Lower leg skin (tissue), 3 donors: ENCODE measurements around the gene THEMIS2.

ENCODE experiments used
- POLR2A ChIP-seq, 2 donors: fragments of 450-650 bp; IDR thresholded peaks; one replicate each; pipeline ENCODE4 v1.6.1; 2016 to 2017; ENCODE audit warnings: antibody characterized with exemption in 2 of 2, mild to moderate bottlenecking in 1 of 2, moderate library complexity in 1 of 2
- TF ChIP-seq, protein P1 (sequence below), 3 donors: fragments of 450-650 bp; IDR thresholded peaks; one replicate each; pipeline ENCODE4 v1.5.1; 2016; ENCODE audit warnings: antibody characterized with exemption in 3 of 3, mild to moderate bottlenecking in 3 of 3, moderate library complexity in 2 of 3

DNA sequence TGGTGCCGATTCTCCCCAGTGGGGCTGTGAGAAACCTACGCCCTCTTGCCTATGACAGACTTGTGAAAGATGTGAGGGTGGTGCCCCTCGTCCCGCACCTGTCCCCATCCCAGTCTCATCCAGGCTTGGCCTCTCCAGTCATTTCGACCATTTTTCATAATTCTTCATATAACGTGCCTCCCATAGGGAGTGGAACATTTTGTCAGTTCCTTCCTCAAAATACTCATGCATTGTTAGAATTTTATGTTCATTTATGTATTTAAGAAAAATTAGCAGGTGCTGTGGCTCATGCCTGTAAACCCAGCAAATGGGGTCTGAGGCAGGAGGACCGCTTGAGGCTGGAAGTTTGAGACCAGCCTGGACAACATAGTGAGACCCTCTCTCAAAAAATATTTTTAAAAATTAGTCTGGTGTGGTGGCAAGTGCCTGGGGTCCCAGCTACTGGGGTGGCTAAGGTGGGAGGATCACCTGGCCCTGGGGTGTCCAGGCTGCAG is 42.8 kb downstream of the THEMIS2 start:
- TF ChIP-seq, protein P1, sequence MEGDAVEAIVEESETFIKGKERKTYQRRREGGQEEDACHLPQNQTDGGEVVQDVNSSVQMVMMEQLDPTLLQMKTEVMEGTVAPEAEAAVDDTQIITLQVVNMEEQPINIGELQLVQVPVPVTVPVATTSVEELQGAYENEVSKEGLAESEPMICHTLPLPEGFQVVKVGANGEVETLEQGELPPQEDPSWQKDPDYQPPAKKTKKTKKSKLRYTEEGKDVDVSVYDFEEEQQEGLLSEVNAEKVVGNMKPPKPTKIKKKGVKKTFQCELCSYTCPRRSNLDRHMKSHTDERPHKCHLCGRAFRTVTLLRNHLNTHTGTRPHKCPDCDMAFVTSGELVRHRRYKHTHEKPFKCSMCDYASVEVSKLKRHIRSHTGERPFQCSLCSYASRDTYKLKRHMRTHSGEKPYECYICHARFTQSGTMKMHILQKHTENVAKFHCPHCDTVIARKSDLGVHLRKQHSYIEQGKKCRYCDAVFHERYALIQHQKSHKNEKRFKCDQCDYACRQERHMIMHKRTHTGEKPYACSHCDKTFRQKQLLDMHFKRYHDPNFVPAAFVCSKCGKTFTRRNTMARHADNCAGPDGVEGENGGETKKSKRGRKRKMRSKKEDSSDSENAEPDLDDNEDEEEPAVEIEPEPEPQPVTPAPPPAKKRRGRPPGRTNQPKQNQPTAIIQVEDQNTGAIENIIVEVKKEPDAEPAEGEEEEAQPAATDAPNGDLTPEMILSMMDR (IDR thresholded peaks at IDR 0.05) = no peak
- TF ChIP-seq POLR2A (IDR thresholded peaks at IDR 0.05) = no peak
